ENCODE measurements around the gene NEMF.

NEMF gene

GRCh38 chr14:49732896-49733295 is 119.7 kb downstream of the NEMF start:
- no peak for FAIRE-seq

Measured in G401.6 (cell line).